SK-N-SH treated with all-trans-retinoic acid at 6 μM for 48 hours (cell line): Measurements from ENCODE around the gene CYB561.

Experiments used
- CSRNP3 ChIP-seq: fragments of 250-450 bp; sonication (Bioruptor Pico); IDR thresholded peaks from 2 replicates; pipeline ENCODE4 v1.5.1; 2021; ENCODE audit warnings: mild to moderate bottlenecking, moderate library complexity
- ESRRG ChIP-seq: fragments of 250-450 bp; sonication (Bioruptor Pico); IDR thresholded peaks from 2 replicates; pipeline ENCODE4 v1.6.1; 2021; ENCODE audit warnings: mild to moderate bottlenecking
- TF ChIP-seq, protein P1 (sequence below): fragments of 250-450 bp; sonication (Bioruptor Pico); IDR thresholded peaks from 2 replicates; pipeline ENCODE4 v1.8.0; 2020; ENCODE audit warnings: mild to moderate bottlenecking, moderate library complexity, borderline replicate concordance

DNA sequence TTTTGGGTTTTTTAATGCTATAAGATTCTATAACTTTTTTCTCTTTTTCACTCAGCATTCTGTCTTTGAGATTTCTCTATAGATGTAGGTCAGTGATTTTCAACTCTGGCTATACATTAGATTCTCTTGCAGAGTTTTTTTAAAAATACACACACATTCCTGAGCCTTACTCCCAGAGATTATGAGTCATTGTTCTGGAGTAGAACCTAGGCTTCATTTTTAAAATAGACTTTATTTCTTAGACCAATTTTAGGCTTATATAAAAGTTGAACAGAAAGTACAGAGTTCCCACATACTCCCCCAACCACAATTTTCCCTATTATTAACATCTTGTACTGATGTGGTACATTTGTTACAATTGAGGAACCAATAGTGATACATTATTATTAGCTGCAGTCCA, 63.3 kb downstream of the CYB561 start:
- TF ChIP-seq, protein P1, sequence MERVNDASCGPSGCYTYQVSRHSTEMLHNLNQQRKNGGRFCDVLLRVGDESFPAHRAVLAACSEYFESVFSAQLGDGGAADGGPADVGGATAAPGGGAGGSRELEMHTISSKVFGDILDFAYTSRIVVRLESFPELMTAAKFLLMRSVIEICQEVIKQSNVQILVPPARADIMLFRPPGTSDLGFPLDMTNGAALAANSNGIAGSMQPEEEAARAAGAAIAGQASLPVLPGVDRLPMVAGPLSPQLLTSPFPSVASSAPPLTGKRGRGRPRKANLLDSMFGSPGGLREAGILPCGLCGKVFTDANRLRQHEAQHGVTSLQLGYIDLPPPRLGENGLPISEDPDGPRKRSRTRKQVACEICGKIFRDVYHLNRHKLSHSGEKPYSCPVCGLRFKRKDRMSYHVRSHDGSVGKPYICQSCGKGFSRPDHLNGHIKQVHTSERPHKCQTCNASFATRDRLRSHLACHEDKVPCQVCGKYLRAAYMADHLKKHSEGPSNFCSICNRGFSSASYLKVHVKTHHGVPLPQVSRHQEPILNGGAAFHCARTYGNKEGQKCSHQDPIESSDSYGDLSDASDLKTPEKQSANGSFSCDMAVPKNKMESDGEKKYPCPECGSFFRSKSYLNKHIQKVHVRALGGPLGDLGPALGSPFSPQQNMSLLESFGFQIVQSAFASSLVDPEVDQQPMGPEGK (CRISPR knock-in tag) = no peak
- TF ChIP-seq CSRNP3 (CRISPR knock-in tag) (no peak), ESRRG (CRISPR knock-in tag) (no peak)
